ENCODE results near the gene DCC.

DNA sequence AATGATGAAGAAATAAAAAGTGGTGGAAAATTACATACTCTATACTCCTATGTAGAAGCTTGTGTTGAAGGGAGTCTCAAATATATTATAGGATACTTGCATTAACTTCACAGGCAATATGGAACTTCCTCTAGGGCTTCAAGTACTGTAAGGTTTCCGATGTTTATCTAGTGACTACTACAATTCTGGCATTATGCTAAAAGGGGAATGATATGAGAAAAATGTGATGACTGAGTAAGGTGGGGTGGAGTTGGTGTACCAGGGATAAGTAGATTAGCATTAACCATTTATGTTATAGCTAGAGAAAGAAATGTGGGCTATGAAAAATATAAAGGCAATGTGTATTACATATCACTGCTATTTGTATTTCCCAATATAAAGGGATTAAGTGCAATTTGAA lies 229.5 kb downstream of the DCC start:
- TF ChIP-seq EZH2phosphoT487 (IDR thresholded peaks at IDR 0.05; ENCODE audit: insufficient read depth, low read depth): no peak
- TF ChIP-seq EZH2 (IDR thresholded peaks at IDR 0.05; ENCODE audit: insufficient read depth, poor library complexity, severe bottlenecking): no peak
